Measurements from ENCODE around the gene CD74. TPM values are rescaled to one million over a fixed set of nuclear protein-coding genes. Genes with fewer than 3 reads are reported as not detected.

Gene CD74
- total RNA-seq, 4 donors from 2014 or later: 397 to 1,386 (median 625) TPM

- TF ChIP-seq, protein P1, sequence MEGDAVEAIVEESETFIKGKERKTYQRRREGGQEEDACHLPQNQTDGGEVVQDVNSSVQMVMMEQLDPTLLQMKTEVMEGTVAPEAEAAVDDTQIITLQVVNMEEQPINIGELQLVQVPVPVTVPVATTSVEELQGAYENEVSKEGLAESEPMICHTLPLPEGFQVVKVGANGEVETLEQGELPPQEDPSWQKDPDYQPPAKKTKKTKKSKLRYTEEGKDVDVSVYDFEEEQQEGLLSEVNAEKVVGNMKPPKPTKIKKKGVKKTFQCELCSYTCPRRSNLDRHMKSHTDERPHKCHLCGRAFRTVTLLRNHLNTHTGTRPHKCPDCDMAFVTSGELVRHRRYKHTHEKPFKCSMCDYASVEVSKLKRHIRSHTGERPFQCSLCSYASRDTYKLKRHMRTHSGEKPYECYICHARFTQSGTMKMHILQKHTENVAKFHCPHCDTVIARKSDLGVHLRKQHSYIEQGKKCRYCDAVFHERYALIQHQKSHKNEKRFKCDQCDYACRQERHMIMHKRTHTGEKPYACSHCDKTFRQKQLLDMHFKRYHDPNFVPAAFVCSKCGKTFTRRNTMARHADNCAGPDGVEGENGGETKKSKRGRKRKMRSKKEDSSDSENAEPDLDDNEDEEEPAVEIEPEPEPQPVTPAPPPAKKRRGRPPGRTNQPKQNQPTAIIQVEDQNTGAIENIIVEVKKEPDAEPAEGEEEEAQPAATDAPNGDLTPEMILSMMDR (IDR thresholded peaks at IDR 0.05; ENCODE audit: low read depth): no peak
These were observed 42.0 kb upstream of the CD74 start for GRCh38 chr5:150454492-150455229.

DNA sequence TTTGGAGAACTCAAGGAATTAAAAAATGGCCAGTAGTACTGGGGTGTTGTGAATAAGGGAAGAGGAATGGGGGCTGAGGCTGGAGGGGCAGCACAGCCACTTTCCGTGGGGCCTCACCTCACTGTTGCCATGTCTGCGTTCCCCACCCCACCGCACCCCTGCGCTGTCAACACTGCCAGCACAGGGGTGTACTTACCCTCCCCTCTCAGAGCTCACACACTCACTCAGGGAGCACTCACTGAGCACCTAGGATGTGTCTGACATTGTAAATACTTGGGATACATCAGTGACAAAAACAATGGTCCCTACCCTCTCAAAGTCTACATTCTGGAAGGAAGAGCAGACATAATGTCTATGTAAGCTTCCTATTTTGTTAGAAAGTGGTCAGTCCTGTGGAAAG lies 40.2 kb upstream of the CD74 start:
- TF ChIP-seq, protein P1 (IDR thresholded peaks at IDR 0.05; ENCODE audit: low read depth): no peak

GRCh38 chr5:150451594-150451993 lies 38.9 kb upstream of the CD74 start:
- TF ChIP-seq, protein P1 (IDR thresholded peaks at IDR 0.05; ENCODE audit: low read depth): no peak

DNA sequence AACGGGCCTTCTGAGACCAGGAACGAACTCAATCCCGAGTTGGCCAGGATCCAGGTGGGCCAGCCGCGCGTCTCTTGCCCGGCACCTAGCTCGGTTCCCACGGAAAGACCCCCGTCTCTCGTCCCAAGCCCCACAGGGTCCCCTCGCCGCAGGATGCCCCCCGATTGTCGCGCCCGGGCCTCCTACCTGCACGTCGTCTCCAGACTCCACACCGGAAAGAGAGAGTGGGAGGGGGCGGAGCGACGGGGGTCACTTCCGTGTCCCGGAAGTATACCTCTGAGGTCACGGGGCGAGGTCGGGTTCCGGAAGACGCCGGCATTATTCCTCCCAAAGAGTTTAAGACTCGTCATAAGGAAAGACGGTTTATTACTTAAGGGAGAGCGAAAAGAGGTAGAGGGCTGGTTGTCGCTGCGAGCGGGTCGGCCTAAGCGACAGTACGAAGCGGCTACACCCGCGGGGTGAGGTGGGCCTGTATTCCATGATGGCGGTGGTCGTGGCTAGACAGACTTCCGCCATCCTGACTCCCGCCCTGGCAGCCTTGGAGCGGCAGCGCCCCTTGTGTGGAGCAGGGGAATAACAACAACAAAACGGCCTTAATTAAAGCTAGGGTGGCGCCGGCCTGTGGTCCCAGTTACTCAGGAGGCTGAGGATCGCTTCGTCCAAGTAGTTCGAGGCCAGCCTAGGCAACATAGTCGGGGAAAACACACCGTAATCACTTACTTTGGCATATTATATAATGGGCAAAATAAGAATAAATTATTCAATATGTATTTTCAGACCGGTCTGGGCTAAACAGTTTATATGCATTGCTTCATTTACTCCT lies 37.0 kb upstream of the CD74 start, which contains the start of gene RPS14:
Gene RPS14, minus strand, starts transcription at position 223 of the 823 bp plus-strand sequence. CDS start 2,006 bp downstream, outside the sequence.
- TF ChIP-seq, protein P1 (IDR thresholded peaks at IDR 0.05; ENCODE audit: low read depth): no peak

GRCh38 chr5:150448952-150449516 lies 36.3 kb upstream of the CD74 start:
- TF ChIP-seq, protein P1 (IDR thresholded peaks at IDR 0.05; ENCODE audit: low read depth): no peak

DNA sequence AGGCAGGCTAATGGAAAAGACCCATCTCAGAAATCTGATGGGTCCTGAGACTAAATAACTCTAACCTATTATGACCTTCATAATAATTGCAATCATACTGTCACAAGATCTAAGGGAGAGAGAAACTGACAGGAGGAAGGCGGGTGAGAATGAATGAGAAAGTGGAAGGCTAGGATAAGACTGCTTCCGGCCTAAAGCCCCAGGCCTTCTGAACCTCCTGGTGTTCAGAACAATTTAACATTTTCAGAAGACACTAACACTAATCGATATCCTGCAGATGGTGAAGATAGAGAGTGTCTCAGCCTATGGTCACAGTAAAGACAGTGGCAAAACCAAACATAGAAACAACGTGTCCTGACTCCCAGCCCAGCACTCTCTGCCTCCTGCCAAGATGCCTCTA lies 35.6 kb upstream of the CD74 start:
- TF ChIP-seq, protein P1 (IDR thresholded peaks at IDR 0.05; ENCODE audit: low read depth): no peak

DNA sequence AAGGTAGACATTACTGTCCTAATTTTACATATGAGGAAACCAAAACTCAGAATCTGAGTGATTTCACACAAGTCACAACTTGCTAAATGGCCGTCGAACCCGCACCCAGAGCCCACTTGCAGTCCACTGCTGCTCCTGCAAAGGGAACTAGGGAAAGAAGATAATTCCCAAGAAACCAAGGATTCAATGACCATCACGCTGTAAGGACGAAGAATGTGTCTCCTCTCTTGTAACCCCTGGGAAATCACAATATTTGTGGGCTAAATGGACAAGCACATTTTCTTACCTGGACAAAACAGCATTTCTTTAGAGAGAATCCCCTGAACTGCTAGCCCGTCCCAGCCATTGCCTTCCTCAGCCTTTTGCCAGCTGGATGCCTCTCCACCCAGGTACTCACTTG lies 34.5 kb upstream of the CD74 start:
- TF ChIP-seq, protein P1 (IDR thresholded peaks at IDR 0.05; ENCODE audit: low read depth): no peak

All from subcutaneous adipose tissue (tissue), 4 donors.